SU-DHL-6 (cell line): ENCODE data around the gene NIPSNAP2.

ENCODE experiments used
- CTCF ChIP-seq: fragments of 200-600 bp; sonication (generic); IDR thresholded peaks from one replicate; pipeline ENCODE4 v1.5.1; 2017; ENCODE audit warnings: antibody characterized with exemption, mild to moderate bottlenecking, low read length, moderate library complexity; ENCODE audit not compliant: insufficient read depth, poor library complexity, severe bottlenecking
- EZH2phosphoT487 ChIP-seq: fragments of 200-600 bp; sonication (generic), shearing (Covaris generic); conservative IDR thresholded peaks from 2 replicates; pipeline ENCODE4 v1.6.1; 2018; ENCODE audit warnings: mild to moderate bottlenecking, antibody characterized with exemption, low read length, moderate library complexity, mixed read lengths

DNA sequence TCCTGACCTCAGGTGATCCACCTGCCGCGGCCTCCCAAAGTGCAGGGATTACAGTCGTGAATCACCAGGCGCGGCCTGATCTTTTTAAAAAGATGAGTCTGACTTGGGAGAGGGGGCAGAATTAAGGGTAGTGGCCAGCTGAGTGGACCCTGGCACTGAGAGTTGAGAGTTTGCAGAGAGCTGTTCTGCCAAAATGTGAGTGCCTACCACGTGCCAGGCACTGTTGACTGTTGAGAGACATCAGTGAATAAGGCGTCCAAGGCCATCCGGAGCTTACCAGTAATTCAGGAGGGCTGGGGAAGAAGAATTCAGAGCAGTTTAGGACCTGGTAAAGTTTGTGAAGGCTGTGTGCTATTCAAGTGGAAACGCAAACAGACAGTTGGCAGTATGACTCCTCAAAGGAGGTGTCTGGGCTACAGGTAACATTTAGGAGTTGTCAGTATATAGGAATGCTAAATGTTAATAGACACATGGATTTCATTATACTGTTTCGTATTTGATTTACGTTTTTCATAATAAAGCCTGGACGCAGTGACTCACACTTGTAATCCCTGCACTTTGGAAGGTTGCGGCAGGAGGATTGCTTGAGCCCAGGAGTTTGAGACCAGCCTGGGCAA, 1.5 kb downstream of the NIPSNAP2 start:
- TF ChIP-seq CTCF (no peak), EZH2phosphoT487 (no peak)
